ENCODE measurements around the gene PPP6R1.

PPP6R1 gene

DNA sequence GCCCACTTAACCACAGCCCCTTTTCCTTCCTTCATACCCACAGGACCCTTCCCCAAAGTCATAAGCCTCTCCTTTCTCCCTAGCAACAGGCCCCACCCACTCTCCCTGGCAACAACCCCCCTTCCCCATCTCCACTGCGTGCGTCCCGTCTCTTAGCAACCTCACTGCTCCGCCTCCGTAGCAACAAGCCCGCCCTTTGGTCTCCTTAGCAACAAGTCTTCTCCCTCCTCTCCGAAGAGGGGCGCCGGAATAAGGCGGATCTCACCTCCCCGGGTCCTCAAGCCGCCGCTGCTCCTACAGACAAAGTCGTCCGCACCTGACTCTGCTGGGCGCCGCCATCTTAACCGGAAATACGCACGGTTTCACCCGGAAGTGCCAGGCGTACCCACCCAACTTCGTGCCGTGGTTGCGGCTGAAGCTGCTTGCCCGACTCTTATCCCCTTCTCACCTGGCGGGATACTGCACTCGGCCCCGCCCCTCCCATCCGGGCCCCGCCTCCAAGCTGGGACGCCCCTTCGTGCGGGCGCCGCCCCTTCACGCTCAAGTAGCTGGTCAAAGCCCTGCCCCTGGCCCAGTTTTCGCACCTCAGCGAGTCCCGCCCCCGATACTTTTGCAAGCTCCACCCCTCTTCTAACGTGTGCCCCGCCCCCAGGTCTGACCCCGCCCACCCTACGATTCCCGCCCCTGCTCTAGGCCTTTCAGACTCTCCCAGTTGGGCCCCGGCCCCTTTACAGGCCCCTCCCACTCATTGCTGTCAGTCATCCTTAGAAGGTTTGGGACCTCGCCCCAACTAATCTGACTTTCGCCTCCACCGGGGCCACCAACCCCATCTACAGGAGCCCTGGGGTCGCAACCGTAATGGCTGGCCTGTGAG lies 21.2 kb upstream of the PPP6R1 start, which contains the start of gene HSPBP1:
Gene HSPBP1, minus strand, starts transcription at position 341 of the 874 bp plus-strand sequence. CDS start 502 bp downstream, outside the sequence.
- DNase-seq, result peak; percentile 84 to 89

DNA sequence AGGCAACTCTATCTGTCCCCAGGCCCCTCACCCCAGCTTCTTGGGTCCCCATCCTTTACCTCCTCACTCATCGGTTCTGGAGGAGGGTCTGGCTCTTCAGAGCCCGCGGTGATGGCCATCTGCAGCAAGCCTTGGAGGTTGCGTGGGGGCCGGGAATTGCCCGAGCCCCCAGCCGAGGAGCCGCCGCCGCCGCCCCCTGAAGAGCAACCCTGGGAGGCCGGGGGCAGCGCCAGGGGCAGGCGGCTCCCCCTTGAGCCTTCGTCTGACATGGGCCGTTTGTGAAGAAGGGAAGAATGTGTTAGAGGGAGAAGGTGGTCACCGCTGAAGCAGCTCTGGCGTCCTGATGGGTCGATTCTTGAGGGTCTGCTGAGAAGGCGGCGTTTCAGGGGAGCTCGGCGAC lies 20.5 kb upstream of the PPP6R1 start:
- no peak for DNase-seq

DNA sequence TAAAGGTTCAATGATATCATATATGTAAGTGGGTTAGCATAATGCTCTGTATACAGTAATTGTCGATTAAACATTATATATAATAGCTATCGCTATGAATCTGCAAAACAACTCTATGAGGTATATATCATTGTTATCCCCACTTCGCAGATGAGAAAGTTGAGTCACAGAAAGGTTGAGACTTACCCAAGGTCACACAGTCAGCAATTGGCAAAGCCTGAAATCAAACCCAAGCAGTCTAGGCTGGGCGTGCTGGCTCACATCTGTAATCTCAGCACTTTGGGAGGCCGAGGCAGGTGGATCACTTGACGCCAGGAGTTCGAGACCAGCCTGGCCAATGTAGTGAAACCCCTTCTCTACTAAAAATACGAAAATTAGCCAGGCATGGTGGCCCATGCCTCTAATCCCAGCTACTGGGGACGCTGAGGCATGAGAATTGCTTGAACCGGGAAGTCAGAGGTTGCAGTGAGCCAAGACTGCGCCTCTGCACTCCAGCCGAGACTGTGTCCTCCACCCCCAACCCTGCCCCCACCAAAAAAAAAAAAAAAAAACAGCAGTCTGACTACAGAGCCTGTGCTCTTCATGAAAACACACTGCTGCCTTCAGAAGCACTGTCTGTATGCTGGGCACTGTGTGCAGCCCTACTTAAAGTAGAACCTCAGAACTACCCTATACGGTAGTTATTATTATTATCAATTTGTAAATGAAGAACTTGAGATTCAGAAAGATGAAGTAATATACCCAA lies 19.7 kb upstream of the PPP6R1 start:
- no peak for DNase-seq

DNA sequence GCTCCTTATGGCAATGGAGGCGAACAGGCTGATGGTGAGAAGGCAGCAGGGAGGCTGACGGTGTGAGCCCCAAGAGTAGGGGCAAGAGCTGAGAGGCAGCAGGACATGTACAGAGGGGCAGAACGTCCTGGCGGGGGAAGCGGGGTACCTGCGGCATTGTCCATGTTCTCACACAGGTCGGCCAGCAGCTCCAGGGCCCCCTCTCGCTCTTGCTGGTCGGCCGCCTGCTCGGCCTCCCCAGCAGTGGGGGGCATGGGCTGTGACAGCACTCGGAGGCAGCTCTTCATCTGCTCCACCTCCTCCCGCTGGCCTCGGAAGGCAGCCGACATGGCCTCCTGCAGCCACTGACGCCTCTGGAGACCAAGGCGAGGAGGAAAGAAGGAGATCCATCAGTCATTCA lies 18.7 kb upstream of the PPP6R1 start:
- DNase-seq, result no peak

DNA sequence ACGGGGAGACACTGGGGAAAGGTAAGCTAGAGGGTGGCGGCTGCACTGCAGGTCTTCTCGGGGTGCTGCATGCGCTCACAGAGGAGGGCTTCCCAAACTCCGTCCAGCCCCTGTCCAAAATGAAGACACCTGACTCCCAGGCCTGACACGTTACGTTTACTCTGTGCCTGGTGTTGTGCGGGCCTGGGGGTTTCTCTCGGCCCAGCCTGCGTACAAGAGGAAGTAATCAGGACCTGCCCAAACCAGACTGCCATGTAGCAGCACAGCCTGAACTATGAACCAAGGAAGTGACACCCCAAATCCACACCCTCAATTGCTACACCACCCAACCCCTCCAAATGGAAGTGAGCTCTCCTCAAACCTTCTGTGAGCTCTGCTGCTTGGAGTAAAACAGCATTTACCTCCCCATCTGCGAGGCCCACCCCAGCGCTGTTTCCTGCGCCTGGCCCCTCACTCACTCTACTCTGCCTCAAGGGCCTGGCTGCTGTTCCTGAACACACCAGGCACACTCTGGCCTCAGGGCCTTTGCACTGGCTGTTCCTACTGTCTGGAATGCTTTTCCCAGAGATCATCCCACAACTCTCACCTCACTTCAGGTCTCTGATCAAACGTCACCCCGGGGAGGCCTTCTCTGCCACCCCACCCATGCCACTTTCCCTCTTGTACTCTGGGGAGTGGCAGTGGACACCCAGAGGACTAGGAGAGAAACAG lies 18.1 kb upstream of the PPP6R1 start:
- peak in 1 of 2 donors; percentile 29 for DNase-seq

DNA sequence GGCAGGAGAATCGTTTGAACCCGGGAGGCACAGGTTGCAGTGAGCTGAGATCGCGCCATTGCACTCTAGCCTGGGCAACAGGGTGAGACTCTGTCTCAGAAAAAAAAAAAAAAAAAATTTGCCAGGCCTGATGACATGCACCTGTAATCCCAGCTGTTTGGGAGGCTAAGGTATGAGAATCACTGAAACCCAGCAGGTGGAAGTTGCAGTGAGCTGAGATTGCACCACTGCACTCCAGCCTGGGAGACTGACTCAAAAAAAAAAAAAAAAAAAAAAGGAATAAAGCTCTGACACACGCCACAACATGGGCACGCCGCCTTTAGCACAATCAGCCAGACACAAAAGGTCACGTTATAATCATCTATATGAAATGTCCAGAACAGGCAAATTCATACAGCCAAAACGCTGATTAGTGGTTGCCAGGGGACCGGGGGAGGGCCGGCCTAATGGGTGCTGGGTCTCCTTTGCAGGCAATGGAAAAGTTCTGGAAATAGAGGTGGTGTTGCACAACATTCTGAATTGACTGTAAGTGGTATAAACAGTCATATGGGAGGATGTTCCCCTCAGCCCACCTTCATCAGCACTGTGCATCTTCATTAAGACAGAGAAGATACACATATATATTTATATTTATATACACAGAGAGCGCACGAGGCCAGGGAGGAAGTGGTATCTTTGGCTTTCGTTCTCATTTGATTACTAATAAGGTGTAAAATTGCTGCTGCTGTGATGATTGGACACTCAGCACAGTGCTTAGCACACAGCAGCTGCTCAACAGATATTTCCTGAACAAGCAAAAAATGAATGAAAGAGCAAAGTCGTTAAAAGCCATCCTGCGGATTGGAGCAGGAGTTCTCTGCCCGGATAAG lies 17.3 kb upstream of the PPP6R1 start:
- DNase-seq, result no peak

DNA sequence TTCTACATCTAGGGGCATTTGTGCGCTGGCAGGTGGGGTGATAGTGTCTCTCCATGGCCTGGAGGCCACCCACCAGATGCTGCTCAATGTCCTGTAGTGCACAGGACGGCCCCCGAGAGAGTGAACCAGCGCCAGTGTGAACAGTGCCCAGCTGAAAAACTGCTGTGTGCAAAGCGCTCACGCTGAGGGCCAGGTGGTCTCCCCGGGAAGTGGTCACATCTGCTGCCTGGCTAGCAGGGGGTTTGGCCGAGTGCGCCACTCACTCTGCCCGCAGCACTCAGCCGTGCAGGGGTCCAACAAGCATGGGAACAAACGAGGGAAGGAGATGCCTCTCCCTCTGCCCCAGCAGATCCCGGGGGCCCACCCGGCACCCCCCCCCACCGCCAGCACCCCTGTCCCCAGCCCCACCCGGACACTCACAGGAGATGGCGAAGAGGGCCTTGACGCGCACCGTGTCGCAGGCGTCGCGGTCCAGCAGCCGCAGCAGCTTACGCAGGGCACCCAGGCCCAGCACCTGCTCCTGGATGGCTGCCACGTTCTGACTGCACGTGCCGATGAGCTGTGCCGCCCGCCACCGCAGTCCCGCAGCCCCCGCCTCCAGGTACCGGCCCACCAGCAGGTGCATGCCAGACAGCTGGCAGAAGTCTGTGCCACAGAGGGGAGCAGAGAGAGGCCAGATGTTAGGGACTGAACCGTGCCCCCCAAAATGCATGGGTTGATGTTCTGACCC lies 15.3 kb upstream of the PPP6R1 start:
- no peak for DNase-seq

DNA sequence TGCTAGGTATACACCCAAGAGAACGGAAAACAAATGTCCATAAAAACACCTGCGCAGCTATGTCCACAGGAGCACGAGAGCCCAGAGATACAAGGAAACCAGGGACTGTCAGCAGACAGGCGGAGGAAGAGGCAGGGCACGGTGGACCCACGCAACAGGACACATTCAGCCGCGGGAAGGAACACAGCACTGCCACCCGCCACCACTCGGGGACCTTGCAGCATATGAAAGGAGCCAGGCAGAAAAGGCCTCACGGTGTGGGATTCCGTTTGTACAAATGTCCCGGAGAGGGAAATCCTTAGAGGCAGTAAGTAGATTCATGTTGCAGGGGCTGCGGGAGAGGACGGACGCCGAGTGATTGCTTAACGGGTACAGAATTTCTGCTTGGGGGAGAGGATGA lies 13.3 kb upstream of the PPP6R1 start:
- DNase-seq, result no peak

DNA sequence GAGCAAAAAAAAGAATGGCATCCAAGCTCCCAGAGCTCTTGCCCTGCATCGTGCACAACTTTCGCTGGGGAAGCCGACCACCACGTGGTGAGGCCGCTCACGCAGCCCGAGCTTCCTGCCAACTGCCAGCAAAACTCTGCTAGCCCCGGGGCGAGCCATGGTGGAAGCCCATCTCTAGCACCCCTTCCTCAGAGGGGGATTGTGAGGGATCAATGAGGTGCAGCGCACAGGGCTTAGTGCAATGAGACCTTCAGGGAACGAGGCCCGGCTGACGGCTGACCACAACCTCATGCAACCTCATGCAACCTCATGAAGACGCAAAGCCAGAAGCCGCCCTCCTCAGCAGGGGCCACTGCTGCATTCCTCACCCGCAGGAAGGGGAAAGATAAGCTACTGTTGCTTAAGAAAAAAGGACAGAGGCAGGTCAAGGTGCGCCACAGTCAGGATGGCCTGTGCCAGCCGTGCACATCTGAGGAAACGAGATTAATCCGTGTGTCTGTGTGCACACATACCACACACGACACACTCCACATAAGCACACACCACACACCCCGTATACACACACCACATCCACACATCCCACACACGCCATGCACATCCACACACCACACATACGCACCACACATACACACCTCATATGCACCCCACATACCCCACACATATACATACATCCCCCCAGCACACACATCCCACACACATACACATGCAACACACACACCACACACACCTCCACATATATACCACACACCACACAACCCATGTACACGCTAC lies 11.5 kb upstream of the PPP6R1 start:
- DNase-seq, result no peak

DNA sequence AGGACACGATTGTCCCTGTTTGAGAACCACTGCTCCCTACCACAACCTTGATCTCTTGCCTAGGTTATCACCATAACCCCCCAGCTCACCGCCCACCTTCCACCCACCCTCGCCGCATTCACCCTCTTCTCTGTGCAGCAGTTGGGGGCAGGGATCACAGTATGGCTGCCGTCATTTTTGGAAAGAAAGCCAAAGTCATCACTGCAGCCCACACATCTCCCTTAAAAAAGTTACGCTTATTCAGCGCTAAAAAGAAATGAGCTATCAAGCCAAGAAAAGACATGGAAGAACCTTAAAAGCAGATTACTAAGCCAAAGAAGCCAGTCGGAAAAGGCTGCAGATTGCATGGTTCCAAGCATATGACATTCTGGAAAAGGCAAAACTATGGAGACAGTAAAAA lies 10.5 kb upstream of the PPP6R1 start:
- DNase-seq, result no peak

DNA sequence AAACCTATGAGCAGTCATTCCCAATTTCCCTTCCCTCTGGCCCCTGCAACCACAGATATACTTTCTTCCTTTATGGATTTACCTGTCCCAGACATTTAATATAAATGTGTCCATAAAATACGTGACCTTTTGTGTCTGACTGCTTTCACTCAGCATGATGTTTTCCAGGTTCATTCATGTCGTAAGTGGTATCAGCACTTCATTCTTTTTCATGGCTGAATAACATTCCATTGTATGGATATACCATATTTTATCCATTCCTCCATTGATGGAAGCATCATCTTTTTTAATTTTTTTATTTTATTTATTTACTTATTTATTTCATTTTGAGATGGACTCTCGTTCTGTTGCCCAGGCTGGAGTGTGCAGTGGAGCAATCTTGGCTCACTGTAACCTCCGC lies 8.0 kb upstream of the PPP6R1 start:
- DNase-seq, result no peak

DNA sequence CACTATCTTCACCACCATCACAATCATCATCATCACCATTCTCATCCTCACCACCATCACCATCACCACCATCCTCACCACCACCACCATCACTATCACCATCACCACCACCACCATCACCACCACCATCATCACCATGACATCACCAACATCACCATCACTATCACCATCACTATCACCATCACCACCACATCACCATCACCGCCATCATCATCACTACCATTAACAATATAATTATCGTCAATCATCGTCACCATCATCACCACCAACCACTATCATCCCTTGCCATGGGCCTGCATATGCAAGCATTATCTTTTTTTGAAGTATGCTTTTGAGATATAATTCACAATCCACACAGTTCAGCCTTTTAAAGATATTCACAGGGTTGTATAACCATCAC lies 7.6 kb upstream of the PPP6R1 start:
- DNase-seq, result no peak

DNA sequence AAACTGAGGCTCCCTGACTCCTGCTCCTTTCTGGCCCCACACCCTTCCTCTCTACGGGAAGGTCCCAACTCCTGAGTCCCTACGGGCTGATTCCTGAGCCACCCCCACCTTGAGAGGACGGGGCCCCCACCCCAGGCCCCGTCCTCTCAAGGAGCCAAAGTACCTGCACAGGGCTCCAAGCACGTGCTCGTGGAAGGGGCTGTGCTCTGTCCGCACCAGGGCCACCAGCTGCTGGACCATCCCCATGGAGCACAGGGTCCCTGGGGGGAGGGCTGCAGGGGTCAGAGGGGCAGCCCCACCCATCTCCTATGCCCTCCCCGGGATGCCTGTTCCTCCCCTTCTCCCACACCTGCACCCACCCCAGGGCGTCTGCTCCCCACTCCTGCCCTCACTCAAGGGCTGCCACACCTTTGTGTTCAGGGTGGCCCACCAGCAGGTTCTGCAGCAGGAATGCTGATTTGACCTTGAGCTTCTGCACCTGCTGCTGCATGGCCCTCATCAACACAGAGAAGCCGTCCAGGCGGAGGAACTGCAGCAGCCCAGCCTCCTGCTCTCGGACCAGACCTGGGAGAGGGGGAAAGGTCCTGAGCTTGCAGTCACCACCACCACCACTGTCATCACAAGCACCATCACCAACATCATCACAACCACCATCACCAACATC lies 7.0 kb upstream of the PPP6R1 start:
- DNase-seq, result no peak

DNA sequence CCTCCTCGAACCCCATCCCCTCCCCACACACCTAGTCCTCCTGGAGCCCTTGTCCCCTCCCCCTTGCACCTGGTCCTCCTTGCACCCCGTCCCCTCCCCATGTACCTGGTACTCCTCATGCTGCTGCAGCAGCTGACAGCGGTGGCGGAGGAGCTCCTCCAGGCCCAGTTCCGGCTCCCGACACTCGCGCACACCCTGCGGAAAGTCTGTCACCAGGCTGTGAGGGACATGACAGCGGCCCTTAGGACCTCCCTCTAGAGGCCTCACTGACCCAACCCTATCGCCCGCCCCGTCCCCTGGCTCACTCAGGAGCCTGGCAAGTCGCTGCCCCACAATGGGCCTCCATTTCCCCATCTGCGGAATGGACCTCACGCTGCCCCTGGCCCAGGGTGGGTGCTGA lies 6.4 kb upstream of the PPP6R1 start:
- DNase-seq, result no peak

DNA sequence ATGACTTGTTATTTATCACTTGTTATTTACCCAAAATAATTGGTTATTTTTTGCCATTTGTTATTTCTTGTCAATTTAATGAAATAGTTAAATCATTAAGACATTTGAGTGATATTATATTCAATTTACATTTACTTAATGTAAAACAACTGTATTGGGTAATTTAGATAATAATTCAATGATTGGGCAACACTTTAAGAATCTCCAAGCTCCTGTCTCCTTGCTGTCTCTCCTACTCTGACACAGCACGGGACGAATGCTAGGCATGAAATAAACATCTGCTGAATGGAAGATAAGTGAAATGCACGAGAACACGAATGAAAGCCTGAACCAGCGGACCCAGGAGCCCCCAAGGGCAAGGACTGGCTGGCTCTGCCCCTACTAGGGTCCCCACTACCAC lies 5.7 kb upstream of the PPP6R1 start:
- DNase-seq, result no peak

DNA sequence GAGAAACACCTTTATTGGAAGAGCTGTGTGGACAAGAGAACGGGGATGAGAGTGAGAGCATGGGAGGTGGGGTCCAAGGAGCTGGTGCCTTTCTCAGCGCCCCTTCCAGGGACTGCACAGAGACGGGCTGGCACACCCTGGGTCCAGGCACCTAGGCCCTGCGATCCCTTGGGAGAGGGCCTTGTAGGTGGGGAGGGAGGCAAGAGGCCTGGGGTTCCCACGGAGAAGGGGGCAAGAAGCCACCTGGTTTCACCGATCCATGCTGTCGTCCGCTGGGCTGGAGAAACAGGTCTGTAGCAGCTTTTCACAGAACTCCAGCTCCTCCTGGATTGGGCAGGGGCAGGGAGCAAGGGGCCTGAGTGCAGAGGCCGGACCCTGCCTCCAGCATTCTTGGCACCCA lies 3.5 kb upstream of the PPP6R1 start:
- DNase-seq, result no peak

DNA sequence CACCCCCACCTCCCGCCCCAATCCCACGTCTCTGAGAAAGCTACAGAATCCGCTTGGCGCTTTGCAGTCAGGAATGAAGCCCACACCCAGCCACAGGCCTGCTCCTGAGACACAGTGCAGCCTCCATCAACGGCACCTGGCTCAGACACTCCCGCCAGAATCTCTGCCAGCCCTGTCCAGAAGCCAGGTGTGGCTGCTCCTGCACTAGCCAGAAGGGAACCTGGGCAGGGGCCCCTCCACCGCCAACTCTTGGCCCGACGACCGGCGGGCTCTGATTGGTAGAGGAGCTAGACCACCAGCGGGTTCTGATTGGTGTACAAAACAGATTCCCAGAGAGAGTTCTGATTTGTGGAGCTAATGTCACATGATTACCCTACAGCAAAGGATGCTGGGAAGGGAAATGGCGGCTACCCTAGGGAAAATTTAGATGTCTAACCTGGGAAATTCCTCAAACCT lies 2.9 kb upstream of the PPP6R1 start:
- no peak for DNase-seq

DNA sequence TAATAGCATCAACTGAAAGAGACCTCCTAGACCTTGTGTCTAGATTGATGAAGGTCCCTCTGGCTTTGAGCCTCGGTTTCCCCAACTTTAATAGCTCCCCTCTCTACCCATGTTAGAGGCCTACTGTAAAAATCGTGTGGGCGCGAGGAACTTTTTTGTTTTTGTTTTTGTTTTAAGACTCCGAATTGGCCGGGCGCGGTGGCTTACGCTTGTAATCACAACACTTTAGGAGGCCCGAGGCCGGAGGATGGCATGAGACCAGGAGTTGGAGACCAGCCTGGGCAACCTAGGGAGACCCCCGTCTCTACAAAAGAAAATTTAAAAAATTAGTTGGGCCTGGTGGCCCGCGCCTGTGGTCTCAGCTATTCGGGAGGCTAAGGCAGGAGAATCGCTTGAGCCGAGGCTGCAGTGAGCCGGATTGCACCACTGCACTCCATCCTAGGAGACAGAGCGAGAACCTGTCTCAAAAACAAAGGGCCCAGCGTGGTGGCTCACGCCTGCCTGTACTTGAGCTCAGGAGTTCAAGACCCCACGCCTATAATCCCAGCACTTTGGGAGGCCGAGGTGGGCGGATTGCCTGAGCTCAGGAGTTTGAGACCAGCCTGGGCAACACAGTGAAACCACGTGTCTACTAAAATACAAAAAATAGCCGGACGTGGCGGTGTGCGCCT lies 858 bp upstream of the PPP6R1 start:
- no peak for DNase-seq

DNA sequence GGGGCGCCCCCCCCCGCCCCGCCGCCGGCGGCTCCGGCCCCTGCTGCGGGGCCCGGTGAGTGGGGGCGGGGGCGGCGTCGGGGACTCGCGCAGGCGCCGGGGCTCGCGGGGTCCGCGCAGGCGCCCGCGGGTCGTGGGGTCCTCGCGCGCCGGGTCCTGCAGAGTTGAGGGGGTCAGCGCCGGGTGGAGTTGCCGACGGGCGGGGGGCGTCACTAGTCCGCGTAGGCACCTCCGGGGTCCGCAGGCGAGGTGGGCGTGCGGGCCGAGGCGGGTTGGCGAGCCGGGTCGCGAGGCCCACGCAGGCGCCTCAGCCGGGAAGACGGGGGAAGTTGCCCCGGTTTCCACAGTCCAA lies 365 bp downstream of the PPP6R1 start:
- DNase-seq, result peak in 1 of 2 donors; percentile 13

All from inflammatory macrophage (primary cell).